Activated CD4-positive, alpha-beta T cell treated with anti-CD3 and anti-CD28 coated beads, Interleukin-2, Interleukin-4, amounts not matched to agents 100 ng/mL and 50 ng/mL, durations not matched to agents 16 hours and 8 hours (primary cell): ENCODE measurements around the gene HMCN2.

ENCODE experiments used
- DNase-seq: peaks from one replicate; pipeline ENCODE4 v3.0.0-alpha.2; 2020; ENCODE audit warnings: low spot score

HMCN2 gene

DNA sequence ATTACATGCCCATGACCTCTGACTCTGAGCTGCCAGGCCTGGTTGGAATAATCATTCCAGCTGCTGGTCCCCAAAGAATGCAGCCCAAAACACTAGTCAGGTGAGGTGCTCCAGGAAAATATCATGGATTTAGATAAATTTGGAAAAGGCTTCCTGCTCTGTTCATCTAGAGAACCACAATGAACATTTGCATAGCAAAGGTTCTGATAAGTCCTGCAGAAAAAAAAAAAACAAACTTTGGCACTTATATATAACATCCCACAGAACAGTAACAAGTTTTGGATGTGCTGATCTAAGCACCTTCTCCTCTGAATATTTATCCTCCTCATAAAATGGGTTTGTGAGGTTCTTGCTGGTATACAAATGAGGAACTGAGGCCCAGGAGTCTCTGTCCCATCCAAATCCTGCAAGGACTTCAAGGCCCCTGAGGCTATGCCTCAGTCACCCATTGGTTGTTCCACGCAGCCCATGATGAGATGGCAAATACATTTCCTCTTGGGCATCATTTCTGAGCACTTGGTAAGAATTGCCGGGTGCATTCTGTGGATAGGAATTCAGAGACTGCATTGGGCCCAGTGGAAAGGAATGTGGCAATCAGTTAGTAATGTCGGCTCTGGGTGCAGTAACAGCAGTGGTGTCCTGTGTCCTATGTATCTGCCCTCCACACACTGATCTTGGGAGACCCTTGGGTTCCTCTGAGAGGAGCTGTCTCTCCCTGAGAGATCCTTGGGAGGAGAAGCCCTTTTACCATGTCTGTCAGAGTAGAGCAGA, 105.8 kb downstream of the HMCN2 start:
- DNase-seq, result no peak

DNA sequence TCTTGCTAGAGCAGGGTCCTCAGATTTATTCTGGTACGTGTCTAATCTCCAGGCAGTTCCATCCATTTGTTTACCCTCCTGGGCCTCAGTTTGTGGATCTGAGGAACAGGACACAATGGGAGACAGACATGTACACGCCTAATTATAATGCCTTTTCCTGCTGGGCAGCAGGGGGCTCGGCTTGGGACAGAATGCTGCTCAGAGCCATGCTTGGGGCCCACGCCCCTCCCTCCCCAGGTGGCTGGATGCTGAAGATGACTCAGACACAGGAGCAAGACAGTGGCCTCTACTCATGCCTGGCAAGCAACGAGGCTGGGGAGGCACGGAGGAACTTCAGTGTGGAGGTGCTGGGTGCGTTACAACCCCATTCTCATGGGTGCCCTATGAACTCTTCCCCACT, 106.5 kb downstream of the HMCN2 start:
- DNase-seq, result no peak

DNA sequence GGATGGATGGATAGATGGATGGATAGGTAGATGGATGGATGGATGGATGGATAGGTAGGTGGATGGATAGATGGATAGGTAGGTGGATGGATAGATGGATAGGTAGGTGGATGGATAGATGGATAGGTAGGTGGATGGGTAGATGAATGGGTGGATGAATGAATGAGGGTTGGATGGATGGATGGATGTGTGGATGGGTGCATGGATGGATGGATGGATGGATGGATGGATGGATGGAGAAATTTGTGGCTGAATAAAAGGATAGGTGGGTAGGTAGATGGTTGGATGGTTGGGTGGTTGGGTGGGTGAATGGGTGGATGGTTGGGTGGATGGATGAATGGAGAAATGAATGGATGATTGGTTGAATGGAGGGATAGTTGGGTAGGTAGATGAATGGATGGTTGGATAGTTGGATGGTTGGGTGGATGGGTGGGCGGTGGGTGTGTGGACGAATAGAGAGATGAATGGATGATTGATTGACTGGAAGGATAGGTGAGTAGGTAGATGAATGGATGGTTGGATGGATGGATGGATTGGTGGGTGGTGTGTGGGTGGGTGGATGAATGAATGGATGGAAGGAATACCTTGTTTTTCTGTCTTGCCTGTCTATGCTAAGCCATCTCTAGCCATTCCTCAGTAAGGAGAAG, 108.2 kb downstream of the HMCN2 start:
- no peak for DNase-seq

DNA sequence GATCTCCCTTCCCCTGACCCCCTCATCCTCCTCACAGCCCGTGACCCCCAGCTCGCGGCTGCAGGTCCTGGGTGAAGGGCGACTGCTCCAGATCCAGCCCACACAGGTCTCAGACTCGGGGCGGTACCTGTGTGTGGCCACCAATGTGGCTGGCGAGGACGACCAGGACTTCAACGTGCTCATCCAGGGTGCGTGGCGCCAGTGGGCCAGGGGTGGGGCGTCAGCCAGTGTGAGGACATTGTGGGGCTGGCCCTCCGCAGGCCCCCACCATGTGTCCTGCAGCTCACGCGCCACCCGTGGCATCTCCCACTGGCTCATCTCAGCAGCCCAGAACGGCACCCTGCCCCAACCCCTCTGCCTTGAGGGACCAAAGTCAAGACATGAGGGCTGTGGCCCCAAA, 112.1 kb downstream of the HMCN2 start:
- no peak for DNase-seq

DNA sequence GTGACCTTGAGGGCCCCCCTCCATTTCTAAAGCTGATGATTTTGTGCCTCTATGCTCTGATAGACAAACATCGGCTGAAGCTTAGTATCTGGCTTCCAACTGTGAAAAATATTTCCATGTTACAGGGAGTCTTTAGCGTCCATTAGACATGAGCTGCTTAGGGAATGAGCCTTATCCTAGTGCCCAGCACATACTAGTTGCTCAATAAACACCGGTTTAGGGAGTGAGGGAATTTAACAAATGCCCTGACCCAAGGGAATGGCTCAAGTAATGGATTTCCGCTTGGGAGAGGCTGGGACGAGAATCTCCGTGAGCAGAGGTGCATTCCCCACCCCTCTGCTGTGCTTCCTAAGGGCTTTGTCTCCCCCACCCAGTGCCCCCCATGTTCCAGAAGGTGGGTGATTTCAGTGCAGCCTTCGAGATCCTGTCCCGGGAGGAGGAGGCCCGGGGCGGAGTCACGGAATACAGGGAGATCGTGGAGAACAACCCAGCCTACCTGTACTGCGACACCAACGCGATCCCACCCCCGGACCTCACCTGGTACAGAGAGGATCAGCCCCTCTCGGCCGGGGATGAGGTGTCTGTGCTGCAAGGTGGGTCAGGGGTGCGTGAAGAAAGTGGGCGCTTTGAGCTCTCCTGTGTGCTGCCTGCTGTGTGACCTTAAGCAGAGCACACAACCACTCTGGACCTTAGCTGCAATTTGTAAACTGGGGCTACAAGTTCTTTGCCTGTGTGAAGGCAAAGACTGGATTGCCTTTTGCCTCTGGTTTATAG, 113.5 kb downstream of the HMCN2 start:
- no peak for DNase-seq

DNA sequence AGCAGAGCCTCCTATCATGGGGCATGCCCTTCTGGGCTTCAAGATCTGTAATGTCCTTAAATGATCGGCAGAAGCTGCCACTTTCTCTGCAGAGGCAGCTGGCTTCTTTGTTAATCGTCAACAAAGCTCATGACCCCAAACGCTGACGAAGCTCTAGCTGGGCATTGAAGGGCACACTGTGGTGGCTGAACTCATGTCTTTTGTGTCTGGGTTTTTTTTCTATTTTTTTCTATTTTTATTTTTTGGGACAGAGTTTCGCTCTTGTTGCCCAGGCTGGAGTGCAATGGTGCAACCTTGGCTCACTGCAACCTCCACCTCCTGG, 114.0 kb downstream of the HMCN2 start:
- no peak for DNase-seq

DNA sequence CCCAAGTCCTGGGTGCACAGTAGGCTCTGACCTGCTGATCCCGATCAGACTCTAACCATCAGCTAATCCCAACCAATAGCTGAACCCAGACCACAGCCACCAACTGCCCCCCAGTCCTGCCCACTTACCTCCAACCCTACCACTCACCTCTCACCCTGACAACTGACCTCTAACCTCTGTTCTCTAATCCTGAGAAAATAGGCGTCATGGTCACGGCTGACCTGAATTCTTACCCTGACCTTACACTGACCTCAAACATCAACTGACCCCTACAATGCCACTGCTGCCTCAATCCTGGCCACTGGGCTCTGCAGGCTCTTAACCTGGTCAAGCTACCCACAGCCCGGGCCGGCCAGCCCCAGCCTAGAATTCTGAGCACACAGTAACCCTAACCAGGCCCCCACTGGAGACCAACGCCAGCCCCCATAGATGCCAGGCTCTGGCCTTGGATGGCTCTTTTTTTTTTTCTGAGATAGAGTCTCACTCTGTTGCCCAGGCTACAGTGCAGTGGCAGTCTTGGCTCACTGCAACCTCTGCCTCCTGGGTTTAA, 115.4 kb downstream of the HMCN2 start:
- DNase-seq, result no peak

DNA sequence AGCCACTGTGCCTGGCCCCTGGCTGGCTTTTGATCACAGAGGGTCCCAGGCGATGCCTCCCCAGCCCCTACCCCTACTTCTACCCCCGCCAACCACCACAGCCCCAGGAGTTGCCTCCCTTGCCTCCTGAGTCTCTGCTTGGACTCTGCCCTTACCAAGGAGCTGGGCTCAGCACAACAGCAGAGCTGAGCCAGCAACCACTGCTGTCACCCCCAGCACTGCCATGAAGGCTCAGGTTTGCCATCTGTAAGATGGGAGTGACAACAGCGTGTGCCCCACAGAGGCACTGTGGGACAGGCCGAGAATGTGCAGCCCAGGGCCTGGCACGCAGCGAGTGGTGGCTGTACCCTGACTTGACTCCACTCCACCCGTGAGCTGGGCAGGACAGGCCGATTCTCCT, 116.1 kb downstream of the HMCN2 start:
- no peak for DNase-seq

DNA sequence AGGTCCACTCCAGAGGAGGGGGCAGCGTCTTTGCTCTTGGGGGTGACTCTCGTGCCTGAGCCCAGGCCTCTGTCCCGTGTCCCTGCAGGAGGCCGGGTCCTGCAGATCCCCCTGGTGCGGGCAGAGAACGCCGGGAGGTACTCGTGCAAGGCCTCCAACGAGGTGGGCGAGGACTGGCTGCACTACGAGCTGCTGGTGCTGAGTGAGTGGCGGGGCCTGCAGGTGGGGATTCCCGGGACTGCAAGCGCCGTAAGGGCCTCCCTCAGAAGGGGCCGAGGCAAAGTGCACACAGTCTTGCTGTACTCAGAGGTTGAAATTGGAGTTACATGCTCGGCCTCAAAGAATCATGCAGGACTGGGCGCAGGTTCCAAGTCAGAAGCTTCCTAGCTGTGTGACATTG, 116.5 kb downstream of the HMCN2 start:
- no peak for DNase-seq

DNA sequence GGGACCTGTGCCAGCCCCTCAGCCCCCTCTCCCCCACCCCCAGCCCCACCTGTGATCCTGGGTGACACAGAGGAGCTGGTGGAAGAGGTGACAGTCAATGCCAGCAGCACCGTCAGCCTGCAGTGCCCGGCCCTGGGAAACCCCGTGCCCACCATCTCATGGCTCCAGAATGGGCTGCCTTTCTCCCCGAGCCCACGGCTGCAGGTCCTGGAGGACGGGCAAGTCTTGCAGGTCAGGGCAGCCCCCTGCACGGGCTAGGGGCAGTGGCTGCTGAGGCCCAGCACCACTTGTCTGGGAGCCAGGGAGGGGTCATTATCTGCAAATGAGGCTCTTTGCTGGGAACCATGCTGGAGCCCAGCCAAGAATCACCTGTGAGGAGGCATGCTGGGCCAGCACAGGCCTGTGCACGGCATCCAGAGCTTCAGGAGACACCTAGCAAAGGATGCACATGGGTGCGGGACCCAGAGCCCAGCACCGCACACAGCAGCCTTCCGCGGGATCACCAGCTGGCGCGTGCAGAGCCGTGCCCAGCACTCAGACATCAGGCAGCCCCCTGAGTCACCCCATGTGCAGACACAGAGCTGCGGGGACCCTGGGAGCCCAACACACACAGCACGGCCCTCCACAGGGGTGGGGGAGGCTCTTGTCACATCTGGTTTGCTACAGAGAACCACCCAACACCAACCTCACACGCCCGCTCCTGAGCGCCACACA, 117.2 kb downstream of the HMCN2 start:
- DNase-seq, result no peak

DNA sequence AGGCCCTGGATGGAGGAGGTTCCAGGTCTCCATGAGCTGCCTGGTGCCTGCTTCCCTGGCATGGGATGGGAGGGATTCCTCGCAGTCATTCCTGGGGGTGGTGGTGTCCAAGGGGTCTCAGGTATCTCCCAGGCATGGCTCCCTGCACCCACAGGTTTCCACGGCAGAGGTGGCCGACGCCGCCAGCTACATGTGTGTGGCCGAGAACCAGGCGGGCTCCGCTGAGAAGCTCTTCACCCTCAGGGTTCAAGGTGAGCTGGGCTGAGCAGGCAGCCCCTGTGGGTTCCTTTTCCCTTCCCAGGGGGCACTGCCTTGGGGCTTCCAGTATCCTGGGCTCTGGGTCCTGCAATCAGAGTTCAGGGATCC, 117.8 kb downstream of the HMCN2 start:
- DNase-seq, result no peak

DNA sequence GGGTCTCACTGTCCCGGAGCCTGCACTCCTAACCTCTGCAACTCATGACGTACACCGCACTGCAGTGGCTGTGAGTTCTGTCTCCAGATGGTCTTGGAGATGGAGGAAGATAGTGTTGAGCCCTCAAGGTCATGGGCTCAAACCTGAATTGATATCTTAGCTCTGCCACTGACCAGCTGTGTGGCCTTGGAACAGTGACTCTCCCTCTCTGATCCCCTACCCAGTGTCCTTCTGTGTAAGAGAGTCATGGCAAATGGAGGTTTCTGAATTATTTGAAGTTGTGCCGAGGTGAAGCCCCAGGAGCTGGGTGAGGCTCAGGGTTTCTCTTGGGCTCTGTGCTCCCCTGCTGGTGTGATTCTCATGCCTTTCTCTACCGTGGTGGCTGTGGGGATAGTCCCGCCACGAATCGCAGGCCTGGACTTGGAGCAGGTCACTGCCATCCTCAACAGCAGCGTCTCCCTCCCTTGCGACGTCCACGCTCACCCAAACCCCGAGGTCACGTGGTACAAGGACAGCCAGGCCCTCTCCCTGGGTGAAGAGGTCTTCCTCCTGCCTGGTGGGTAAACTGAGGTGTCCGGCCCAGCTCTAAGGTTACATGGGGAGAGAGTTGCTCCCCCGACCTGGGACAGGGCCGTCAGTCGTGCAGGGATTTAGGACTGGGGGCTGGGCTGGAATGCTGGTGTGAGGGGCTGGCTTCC, 118.6 kb downstream of the HMCN2 start:
- no peak for DNase-seq

DNA sequence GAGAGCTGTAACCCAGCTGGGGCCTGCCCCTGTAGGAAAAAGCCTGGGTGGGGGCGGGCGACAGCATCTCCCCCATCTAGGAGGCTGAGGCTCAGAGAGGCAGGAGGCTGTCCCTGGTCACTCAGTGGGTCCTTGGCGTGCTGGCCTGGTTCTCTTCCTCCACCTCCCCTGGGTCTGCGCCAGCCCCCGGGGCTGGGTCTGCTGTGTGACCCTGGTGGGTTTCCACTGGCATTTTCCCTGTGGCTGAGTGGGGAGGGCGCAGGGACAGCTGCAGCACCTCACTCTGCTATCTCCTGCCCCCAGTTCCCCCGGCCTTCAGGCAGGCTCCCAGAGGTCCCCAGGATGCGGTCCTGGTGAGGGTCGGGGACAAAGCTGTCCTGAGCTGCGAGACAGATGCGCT, 119.7 kb downstream of the HMCN2 start:
- DNase-seq, result no peak

DNA sequence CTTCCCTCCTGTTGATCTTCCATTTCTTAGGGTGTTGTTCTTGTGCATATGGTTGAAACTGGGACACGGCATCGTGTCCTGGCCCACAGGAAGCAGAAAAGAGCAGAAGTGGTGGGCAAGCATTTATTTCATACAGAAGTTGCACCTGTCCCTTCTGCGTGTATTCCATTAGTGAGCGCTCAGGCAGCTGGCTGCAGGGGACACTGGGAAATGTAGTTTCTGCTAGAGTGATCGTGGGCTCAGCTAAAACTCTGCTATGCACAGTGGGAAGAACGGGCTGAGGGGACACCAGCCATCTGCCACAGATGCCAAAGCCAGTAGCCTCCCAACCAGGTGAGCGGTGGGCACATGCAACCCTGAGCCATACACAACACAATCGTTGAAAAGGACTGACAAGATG, 121.8 kb downstream of the HMCN2 start:
- no peak for DNase-seq

DNA sequence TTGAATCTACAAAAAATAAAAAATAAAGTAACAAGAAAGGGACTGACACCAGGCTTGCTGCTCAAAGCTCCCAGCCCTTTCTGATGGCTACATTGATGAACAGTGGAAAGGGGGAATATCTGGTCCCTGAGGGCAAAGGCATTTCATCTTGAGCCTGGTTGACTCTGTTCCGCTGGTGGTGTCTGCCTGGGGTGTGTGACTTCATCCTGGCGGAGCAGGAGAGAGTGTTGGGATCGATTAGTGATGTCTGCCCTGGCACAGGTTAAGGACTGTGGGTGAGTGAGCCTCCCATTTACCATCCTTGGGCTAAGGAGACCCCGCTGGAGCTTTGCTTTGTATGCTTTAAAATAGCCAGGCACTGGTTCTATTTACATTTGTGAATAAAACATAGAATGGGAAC, 122.3 kb downstream of the HMCN2 start:
- no peak for DNase-seq

DNA sequence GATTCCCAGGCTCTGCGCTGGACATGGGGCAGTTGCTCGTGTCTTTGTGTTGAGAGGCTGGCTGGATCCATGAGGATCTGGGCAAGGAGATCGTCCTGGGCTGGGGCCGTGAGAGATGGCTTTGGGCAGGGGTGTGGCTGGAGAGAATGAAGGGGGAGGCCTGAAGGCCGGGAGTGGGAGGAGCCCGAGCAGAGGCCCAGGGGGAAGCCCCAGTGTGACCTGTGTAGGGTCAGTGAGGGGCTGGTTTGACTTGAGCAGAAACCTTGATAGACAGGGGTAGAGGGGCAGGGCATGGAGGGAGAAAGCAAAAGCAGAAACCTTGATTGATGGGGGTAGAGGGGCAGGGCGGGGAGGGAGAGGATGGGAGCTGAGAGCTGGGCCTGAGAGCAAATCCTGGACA, 124.8 kb downstream of the HMCN2 start:
- no peak for DNase-seq

DNA sequence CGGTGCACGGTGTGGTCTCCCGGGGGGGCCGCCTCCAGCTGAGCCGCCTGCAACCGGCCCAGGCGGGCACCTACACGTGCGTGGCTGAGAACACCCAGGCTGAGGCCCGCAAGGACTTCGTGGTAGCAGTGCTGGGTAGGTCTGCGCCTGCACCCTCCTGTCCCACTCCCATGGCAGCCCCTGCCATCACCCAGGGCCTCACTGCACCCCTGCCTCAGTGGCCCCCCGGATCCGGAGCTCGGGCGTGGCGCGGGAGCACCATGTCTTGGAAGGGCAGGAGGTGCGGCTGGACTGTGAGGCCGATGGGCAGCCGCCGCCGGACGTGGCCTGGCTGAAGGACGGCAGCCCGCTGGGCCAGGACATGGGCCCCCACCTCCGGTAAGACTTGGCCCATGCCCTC, 125.4 kb downstream of the HMCN2 start:
- no peak for DNase-seq

DNA sequence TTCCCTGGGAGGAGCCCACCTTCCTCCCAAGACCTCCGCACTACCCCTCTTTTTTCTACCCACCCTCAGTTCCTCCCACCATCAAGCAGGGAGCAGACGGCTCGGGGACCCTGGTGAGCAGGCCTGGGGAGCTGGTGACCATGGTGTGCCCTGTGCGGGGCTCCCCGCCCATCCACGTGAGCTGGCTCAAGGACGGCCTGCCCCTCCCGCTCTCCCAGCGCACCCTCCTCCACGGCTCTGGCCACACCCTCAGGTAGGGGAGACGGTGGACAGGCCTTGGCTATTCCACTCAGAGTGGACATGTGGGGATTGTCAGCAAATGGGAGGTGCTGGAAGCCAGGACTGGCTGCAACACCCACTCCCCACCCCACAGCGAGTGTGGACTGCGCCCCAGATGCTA, 126.3 kb downstream of the HMCN2 start:
- no peak for DNase-seq

DNA sequence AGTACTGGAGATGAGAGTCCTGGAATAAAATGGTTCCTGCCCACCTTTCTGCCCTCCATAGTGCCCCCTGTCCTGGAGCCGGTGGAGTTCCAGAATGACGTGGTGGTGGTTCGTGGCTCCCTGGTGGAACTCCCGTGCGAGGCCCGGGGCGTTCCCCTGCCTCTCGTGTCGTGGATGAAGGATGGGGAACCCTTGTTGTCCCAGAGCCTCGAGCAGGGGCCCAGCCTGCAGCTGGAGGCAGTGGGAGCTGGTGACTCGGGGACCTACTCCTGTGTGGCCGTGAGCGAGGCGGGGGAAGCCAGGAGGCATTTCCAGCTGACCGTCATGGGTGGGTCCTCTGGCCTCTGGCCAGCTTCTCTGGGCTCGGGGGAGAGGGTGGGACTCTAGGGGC, 128.1 kb downstream of the HMCN2 start:
- DNase-seq, result no peak

DNA sequence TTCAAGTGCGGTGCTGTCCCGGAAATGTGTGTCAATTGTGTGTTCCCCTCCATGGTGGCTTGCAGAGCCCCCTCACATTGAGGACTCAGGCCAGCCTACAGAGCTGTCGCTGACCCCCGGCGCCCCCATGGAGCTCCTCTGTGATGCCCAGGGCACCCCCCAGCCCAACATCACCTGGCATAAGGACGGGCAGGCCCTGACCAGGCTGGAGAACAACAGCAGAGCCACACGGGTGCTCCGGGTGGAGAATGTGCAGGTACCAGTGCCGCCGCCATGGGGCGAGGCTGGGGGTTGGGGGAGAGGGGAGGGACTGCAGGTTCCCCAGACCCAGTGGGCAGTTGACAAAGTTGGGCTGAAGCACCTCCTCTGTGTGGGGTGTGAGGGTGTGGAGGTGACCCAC, 128.8 kb downstream of the HMCN2 start:
- DNase-seq, result no peak

DNA sequence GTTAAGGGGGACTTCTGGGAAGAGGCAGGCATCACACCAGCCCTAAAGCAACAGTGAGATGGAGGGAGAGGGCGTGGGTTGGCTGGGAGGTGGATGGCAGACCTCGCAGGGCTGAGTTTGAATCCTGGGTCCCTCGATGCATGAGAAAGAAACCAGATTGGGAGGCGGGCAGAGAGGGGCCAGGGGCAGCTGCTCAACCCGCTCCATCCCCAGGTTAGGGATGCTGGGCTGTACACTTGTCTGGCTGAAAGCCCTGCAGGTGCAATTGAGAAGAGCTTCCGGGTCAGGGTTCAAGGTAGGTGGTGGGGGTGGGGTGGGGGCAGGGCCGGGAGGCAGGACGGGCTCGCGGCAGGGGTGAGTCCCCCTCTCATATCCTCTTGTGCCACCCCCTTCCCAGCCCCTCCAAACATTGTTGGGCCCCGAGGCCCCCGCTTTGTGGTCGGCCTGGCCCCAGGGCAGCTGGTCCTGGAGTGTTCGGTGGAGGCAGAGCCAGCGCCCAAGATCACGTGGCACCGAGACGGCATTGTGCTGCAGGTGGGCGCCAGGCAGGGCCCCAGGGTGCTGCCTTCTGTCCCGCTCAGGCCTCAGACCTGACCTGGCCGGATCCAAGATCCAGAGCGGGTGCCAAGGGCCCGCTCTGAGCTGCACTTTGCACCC, 129.4 kb downstream of the HMCN2 start:
- DNase-seq, result no peak
